Thyroid gland (tissue), 4 donors: ENCODE measurements around the gene VIL1.

Experiments used
- POLR2A ChIP-seq, 2 donors: fragments of 450-650 bp; IDR thresholded peaks; one replicate each; pipeline ENCODE4 v1.6.1; 2017; ENCODE audit warnings: antibody characterized with exemption in 2 of 2, mild to moderate bottlenecking in 2 of 2, moderate library complexity in 1 of 2
- TF ChIP-seq, protein P1 (sequence below), 6 experiments: fragments of 200-600 bp in 3 of 6; fragments of 450-650 bp in 3 of 6; sonication (generic) in 3 of 6; IDR thresholded peaks; one replicate each; pipeline ENCODE4 v1.5.1; 2016 to 2019; ENCODE audit warnings: antibody characterized with exemption in 6 of 6, mild to moderate bottlenecking in 2 of 6, inconsistent platforms in 1 of 6, moderate library complexity in 1 of 6

GRCh38 chr2:218452079-218452478 is 33.2 kb downstream of the VIL1 start:
- TF ChIP-seq, protein P1, sequence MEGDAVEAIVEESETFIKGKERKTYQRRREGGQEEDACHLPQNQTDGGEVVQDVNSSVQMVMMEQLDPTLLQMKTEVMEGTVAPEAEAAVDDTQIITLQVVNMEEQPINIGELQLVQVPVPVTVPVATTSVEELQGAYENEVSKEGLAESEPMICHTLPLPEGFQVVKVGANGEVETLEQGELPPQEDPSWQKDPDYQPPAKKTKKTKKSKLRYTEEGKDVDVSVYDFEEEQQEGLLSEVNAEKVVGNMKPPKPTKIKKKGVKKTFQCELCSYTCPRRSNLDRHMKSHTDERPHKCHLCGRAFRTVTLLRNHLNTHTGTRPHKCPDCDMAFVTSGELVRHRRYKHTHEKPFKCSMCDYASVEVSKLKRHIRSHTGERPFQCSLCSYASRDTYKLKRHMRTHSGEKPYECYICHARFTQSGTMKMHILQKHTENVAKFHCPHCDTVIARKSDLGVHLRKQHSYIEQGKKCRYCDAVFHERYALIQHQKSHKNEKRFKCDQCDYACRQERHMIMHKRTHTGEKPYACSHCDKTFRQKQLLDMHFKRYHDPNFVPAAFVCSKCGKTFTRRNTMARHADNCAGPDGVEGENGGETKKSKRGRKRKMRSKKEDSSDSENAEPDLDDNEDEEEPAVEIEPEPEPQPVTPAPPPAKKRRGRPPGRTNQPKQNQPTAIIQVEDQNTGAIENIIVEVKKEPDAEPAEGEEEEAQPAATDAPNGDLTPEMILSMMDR (IDR thresholded peaks at IDR 0.05) = no peak
- TF ChIP-seq POLR2A (IDR thresholded peaks at IDR 0.05) = no peak
